HPDE6-E6E7 (cell line): ENCODE results near the gene MEIKIN.

Experiments
- DNase-seq: peaks from one replicate; pipeline ENCODE4 v3.0.0; 2011; ENCODE audit warnings: missing footprints; ENCODE audit errors: extremely low spot score

Gene MEIKIN

GRCh38 chr5:131769961-131770360 lies 175.5 kb downstream of the MEIKIN start:
- DNase-seq, result no peak

- no peak for DNase-seq
These were observed 176.1 kb downstream of the MEIKIN start for GRCh38 chr5:131769336-131769735.

- DNase-seq, result no peak
These were observed 177.6 kb downstream of the MEIKIN start for GRCh38 chr5:131767891-131768290.

- no peak for DNase-seq
These were observed 178.8 kb downstream of the MEIKIN start for GRCh38 chr5:131766689-131767088.

GRCh38 chr5:131765261-131765660 lies 180.2 kb downstream of the MEIKIN start:
- no peak for DNase-seq

GRCh38 chr5:131763968-131764367 lies 181.5 kb downstream of the MEIKIN start:
- DNase-seq, result no peak

GRCh38 chr5:131760793-131761192 lies 184.7 kb downstream of the MEIKIN start:
- DNase-seq, result no peak

- DNase-seq, result no peak
These were observed 185.8 kb downstream of the MEIKIN start for GRCh38 chr5:131759704-131760103.

- DNase-seq, result no peak
These were observed 187.0 kb downstream of the MEIKIN start for GRCh38 chr5:131758520-131758900.

GRCh38 chr5:131757830-131758519 lies 187.5 kb downstream of the MEIKIN start:
- no peak for DNase-seq
